ENCODE results near the gene EDA.

EDA gene

GRCh38 chrX:69627744-69628143, 11.8 kb downstream of the EDA start:
- DNase-seq (ENCODE audit: low read depth in 2 of 2) = no peak
- no peak overlapping the region for H3K4me3 ChIP-seq (replicated peaks in 1 of 2; ENCODE audit: low read depth in 2 of 2, low read length in 2 of 2)
- TF ChIP-seq CTCF (IDR thresholded peaks at IDR 0.05; ENCODE audit: low read depth, low read length) = no peak

GRCh38 chrX:69630147-69630546, 14.2 kb downstream of the EDA start:
- no peak overlapping the region for H3K4me3 ChIP-seq (replicated peaks in 1 of 2; ENCODE audit: low read depth in 2 of 2, low read length in 2 of 2)
- no peak for TF ChIP-seq CTCF (IDR thresholded peaks at IDR 0.05; ENCODE audit: low read depth, low read length)
- DNase-seq (ENCODE audit: low read depth in 2 of 2) = no peak

- no peak for TF ChIP-seq CTCF (IDR thresholded peaks at IDR 0.05; ENCODE audit: low read depth, low read length)
- DNase-seq (ENCODE audit: low read depth in 2 of 2) = peak; percentile 0 to 22
- H3K4me3 ChIP-seq (replicated peaks in 1 of 2; ENCODE audit: low read depth in 2 of 2, low read length in 2 of 2) = no peak overlapping the region
Measured at GRCh38 chrX:69664693-69665092, 48.8 kb downstream of the EDA start.

GRCh38 chrX:69670001-69670555, 54.2 kb downstream of the EDA start:
- no peak for TF ChIP-seq CTCF (IDR thresholded peaks at IDR 0.05; ENCODE audit: low read depth, low read length)
- DNase-seq (ENCODE audit: low read depth in 2 of 2) = no peak
- no peak overlapping the region for H3K4me3 ChIP-seq (replicated peaks in 1 of 2; ENCODE audit: low read depth in 2 of 2, low read length in 2 of 2)

GRCh38 chrX:69674891-69675290, 59.0 kb downstream of the EDA start:
- no peak overlapping the region for H3K4me3 ChIP-seq (replicated peaks in 1 of 2; ENCODE audit: low read depth in 2 of 2, low read length in 2 of 2)
- no peak for TF ChIP-seq CTCF (IDR thresholded peaks at IDR 0.05; ENCODE audit: low read depth, low read length)
- no peak for DNase-seq (ENCODE audit: low read depth in 2 of 2)

GRCh38 chrX:69705818-69706217, 89.9 kb downstream of the EDA start:
- TF ChIP-seq CTCF (IDR thresholded peaks at IDR 0.05; ENCODE audit: low read depth, low read length) = no peak
- DNase-seq (ENCODE audit: low read depth in 2 of 2) = no peak
- no peak overlapping the region for H3K4me3 ChIP-seq (replicated peaks in 1 of 2; ENCODE audit: low read depth in 2 of 2, low read length in 2 of 2)

GRCh38 chrX:69718102-69718501, 102.2 kb downstream of the EDA start:
- TF ChIP-seq CTCF (IDR thresholded peaks at IDR 0.05; ENCODE audit: low read depth, low read length) = no peak

More at GRCh38 chrX:69718102-69718501, 102.2 kb downstream of the EDA start:
- no peak overlapping the region for H3K4me3 ChIP-seq (replicated peaks in 1 of 2; ENCODE audit: low read depth in 2 of 2, low read length in 2 of 2)
- no peak for DNase-seq (ENCODE audit: low read depth in 2 of 2)

All from cardiac fibroblast (primary cell).